Left kidney (tissue), 2 donors: ENCODE data around the gene CNTNAP5. TPM values are rescaled to one million over a fixed set of nuclear protein-coding genes. Genes with fewer than 3 reads are reported as not detected.

Experiments
- DNase-seq: peaks from one replicate; pipeline ENCODE4 v3.0.0-alpha.2; 2013
- polyA plus RNA-seq: library from polyadenylated mRNA; unstranded; fragments of 120-200 nt; gene quantifications from one replicate; pipeline ENCODE4 v1.2.1, GENCODE V29; 2013; ENCODE audit not compliant: insufficient read length

The CNTNAP5 gene
- polyA plus RNA-seq, 1 donor, result 0.03 TPM

- no peak for DNase-seq
Measured at GRCh38 chr2:124159166-124159565, 134.1 kb downstream of the CNTNAP5 start.

- no peak for DNase-seq
Measured at GRCh38 chr2:124161542-124161941, 136.5 kb downstream of the CNTNAP5 start.

DNA sequence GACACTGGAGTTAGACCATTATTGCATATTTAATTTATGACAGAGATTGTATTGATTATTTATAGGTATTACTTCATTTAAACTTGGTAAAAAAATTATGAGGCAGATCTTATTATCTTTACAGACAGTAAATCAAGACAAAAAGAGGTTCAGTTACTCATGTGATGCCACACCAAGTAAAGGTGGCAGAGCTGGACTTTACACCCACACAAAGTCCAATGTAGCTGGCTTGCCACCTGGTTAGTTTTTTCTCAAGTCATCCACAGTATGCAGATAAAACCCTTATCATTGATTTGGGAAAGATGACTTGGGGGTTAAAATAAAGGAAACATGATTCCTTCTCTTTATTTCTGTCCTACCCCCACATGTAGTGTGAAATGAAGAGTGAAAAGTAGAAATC, 137.2 kb downstream of the CNTNAP5 start:
- DNase-seq, result no peak

DNA sequence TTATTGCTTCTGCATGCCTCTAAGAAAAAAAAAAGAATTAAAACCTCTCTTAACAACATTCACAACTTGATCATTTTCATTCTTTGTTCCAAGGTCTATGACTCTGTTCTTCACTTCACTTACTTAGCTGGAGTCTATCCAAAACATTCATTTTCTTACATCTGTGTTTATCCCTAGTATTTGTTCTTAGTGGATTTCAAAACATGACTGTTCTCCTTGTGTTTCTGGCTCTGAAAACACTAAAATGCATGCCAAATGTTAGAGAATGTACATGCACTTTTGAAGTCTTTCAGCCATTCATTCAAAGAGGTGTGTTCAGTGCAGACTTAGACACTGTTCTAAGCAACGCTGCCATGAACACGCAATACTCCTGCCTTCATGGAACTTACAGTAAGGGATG, 138.8 kb downstream of the CNTNAP5 start:
- DNase-seq, result no peak

- DNase-seq, result no peak
Measured at GRCh38 chr2:124165698-124166097, 140.6 kb downstream of the CNTNAP5 start.

DNA sequence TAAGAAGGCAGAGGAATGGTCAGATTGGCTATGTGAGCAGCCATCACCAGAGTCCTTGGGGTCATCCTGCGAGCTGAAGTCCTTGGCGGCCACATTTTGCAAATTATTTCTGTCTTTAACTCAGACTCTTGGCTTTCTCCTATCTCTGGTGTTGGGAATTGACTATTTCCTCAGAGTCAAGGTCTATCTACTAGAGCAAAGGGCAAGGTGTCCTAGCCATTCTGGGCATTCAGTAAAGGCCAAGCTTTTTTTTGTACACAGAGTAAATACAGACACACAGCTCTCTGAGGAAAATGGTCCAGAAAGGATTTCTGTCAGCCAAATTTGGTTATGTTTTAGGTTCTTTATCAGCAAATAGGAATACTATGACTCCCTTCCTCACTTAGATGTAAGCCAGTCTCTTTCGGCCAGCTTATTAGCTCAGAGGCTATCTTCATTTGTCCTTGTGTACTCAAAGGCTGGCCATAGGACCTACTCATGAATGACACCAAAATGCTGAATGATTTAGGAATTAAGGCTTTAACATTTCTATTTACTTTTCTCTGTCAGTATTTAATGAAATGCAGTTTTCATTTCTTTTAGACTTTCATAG, 146.5 kb downstream of the CNTNAP5 start:
- DNase-seq, result no peak

DNA sequence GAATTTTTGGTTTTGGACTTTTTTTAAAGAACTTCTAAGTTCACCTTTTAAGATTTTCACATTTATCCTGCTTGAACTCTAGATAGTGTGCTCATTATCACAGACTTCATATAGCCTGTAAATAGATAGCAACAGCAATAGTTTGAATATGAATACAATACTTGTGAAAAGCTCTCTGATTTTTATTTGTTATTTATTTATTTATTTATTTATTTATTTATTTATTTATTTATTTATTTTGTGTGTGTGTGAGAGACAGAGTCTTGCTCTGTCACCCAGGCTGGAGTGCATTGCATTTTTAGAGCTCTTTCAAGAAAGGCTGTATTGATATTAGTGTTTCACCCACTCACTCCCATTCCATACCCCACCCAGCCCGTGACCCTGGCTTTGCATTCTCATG, 153.6 kb downstream of the CNTNAP5 start:
- no peak for DNase-seq

DNA sequence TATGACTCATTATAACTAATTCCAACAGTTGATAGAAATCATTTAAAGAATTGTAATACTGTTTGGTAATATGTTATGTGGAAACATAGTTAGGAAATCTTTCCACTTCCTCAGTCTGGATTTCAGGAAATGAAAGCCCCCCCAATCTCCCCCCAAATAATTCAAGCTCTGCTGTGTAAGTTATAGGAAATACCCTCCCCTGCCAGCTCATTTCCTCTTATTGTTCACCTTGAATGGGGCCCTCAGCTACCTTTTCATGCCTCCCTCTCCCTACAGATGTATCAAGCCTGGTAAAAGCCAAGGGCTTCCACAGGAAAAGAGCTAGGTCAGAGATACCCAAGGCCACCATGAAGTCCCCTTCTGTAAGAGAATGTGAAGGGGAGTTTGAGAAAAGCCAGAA, 155.5 kb downstream of the CNTNAP5 start:
- DNase-seq, result no peak

- DNase-seq, result no peak
Measured at GRCh38 chr2:124186801-124187200, 161.7 kb downstream of the CNTNAP5 start.

- DNase-seq, result no peak
Measured at GRCh38 chr2:124187948-124188347, 162.9 kb downstream of the CNTNAP5 start.

DNA sequence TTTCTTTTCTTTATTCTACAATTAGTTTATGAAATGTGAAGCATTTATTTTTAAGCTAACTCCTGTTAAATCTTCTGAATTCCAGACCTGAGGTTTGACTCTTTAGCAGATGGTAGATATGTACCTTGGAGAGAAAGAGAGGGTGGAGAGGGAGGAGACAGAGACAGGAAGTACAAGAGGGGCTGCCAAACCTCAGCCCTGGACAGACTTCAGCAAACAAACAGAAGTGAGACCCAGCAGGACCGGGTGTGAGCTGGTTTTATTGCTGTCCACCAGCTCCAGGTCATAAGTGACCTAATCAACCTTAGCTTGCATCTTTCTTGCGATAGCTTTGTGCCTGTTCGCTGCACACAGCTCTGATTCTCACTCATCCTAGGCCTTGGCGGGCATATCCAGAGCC, 168.6 kb downstream of the CNTNAP5 start:
- no peak for DNase-seq

DNA sequence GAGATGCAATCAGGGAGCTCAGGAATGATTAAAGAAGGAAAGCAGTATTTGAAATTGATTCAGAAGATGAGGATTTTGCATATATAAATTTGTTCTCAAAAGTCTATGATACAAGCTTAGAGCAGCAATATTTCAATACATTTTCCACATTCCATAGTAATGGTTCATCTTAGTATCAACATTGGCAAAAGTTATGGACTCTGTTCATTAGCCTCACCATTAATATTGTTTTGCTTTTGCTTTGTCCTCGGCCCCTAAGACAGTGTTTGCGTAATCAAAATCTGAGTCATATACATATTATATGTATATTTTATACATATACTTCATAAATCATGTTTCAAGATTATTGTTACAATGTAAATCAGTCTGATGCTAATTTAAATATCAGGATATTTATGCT, 176.6 kb downstream of the CNTNAP5 start:
- DNase-seq, result no peak

DNA sequence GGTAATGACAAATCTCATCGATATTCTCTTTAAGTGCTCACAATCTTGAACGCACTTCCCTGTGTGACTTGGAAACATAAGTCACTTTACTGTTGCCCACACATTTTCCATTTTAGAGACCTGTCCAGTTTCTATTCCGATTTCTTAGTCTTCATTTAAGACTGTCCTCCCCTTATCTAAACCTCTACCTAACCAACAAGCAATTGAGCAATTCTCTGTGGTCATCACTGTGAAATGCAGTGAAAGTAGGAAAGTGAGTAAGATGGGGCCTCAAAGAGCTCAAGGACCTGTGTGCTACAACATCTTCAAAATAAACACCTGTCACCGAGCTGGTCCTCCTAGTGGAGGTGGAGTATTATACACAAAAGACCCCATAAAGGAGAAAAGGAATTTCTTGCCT, 184.4 kb downstream of the CNTNAP5 start:
- no peak for DNase-seq

DNA sequence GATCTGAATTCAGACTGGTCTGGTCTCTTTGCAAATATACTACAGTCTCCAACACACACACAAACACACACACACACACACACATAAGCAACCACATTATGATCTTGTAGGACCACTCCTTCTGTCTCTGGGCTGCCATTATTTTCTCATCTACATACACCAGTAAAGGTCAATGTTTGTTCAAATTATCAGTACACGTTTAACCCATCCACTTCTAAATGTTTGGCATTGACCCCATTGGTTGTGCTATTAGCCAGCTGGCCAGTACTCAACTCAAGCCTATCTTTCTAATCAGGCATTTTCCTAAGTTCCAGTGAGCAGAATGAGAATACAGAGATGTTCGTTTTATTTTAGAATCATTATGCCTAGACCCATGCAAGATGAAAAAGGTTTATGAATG, 186.4 kb downstream of the CNTNAP5 start:
- DNase-seq, result no peak

GRCh38 chr2:124213977-124214587, 189.0 kb downstream of the CNTNAP5 start:
- DNase-seq, result no peak

DNA sequence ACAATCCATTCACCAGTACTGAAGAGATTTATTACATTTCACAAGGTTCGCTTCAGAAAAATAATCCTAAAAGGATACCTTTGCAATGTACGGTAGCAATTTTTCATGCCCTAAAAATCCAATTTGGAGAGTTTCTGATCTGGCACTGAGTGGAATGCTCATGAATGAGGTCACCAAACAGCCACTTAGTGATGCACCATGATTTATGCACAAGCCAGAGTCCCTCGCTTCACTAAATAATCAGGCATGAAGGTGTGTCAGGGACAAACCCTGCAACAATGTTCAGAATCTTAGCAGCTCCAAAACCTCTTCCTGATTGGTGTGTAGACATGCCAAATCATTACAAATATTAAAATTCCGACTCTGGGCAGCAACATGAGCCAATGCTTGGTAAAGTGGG, 221.1 kb downstream of the CNTNAP5 start:
- DNase-seq, result no peak

GRCh38 chr2:124248386-124248785, 223.3 kb downstream of the CNTNAP5 start:
- DNase-seq, result no peak

- DNase-seq, result no peak
Measured at GRCh38 chr2:124250433-124250832, 225.3 kb downstream of the CNTNAP5 start.

DNA sequence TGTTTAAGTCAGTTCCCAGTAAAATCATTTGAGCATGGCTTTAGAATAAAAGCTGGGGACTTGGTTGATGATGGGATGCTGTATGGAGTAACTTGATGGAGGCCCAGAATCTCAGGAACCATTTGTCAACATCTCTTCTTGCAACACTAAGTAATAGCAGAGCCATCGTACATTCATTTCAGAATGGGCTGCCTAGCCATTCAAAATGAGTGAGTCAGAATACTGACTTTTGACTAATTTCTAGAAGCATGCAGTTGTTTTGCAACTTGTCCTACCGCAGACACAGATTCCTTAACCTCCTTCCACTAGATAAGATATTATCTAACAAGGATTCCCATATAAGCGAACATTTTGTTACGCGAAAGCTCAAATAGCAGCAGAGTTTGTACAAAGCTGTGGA, 229.5 kb downstream of the CNTNAP5 start:
- DNase-seq, result no peak

GRCh38 chr2:124257120-124257519, 232.0 kb downstream of the CNTNAP5 start:
- DNase-seq, result no peak

DNA sequence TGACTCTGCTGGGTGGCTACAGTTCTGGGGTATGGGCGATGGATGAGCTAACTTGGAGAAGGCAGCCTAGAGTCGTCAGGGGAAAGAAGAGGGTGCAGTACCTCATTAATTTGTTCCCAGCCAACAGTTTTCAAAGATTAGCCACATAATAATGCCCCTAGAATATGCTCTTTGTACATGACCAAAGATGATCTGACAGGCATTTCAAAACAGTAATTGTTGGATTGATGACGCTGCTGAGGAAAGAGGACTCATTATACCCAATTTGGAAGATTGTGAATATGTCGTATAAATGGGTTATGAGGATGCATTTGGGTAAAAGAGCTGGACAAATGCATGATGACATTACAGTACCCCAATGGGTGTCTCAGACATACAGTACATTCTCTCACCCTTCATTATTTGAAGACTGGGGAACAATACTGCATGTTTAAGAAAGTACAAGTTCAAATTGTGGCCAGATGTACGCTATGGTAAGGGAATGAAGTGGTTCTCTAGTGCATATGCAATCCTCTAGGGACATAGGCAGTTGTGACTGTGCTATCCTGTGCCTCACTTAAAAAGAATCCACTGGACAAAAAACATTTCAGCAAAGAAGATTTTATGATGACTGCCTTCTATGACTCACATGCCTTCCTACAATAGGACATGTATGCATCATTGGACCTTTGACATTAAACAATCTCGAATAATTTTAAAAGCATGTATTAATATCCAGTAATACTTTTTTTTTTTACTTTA, 233.2 kb downstream of the CNTNAP5 start:
- DNase-seq, result no peak

DNA sequence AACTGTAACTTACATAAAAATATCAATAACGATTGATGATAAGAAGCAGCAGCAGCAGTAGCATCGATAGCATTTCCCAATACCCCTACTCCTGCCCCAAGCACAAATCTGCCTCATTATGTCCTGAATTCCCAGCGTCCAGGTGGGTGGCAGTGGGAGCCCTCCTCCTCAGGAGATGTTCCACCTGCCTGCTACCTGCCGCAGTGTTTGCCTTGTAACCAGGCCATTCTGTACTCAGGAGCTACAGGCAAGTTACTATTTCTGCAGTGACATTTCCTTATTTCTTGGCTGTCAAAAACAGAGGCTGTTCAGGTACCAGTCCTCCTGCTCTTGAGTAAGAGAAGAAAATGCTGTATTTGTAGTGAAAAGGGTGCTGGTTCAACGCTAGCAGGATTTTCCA, 236.4 kb downstream of the CNTNAP5 start:
- no peak for DNase-seq

- DNase-seq, result no peak
Measured at GRCh38 chr2:124264551-124265091, 239.5 kb downstream of the CNTNAP5 start.
